PC-3 (cell line): ENCODE measurements around the gene C6orf118. TPM values are rescaled to one million over a fixed set of nuclear protein-coding genes. Genes with fewer than 3 reads are reported as not detected.
A peak's percentile ranks its signal among the peaks of the same experiment; 100 is the strongest.

Experiments
- ATAC-seq: fragments of 200-7000 bp; cut with Tn5 transposase; 2 replicates; pipeline ENCODE4 v1.9.1; 2020; ENCODE audit warnings: mild to moderate bottlenecking, moderate library complexity
- BruUV-seq: library from RNA; stranded (reverse); fragments of 400-500 nt; replicated peaks from 2 replicates; lab custom pipeline; 2021; lab: Mats Ljungman, UMichigan
- CTCF ChIA-PET: fragments of 300-600 bp; sonication (Branson Sonifier 250); formaldehyde crosslinking; loops from one replicate; lab custom pipeline; 2022; ENCODE audit warnings: antibody characterized with exemption; lab: Charles Lee
- POLR2A ChIA-PET: fragments of 300-600 bp; sonication (Branson Sonifier 250); formaldehyde crosslinking; loops from one replicate; lab custom pipeline; 2022; ENCODE audit warnings: antibody characterized with exemption; ENCODE audit not compliant: unreplicated experiment; lab: Charles Lee
- DNase-seq: peaks from one replicate; pipeline ENCODE4 v3.0.0-alpha.2; 2015
- H2AFZ ChIP-seq: fragments of 300-600 bp; sonication (generic); 2 replicates; pipeline ENCODE4 v1.6.0; 2016; ENCODE audit warnings: antibody characterized with exemption, low read length
- H3F3A ChIP-seq: fragments of 300-600 bp; sonication (generic); one replicate; pipeline ENCODE4 v1.6.0; 2017; ENCODE audit warnings: antibody characterized with exemption, low read length, control low read depth, mild to moderate bottlenecking; ENCODE audit not compliant: unreplicated experiment
- H3K27ac ChIP-seq: fragments of 300-600 bp; sonication (generic); 2 replicates; pipeline ENCODE4 v1.5.1; 2016; ENCODE audit warnings: mild to moderate bottlenecking, low read length
- H3K27me3 ChIP-seq: fragments of 300-600 bp; sonication (generic); 2 replicates; pipeline ENCODE4 v1.6.1; 2016; ENCODE audit warnings: low read length, mixed read lengths
- H3K36me3 ChIP-seq: fragments of 300-600 bp; sonication (generic); 2 replicates; pipeline ENCODE4 v1.6.1; 2016; ENCODE audit warnings: low read depth, mixed run types, low read length, mixed read lengths
- H3K4me1 ChIP-seq: fragments of 300-600 bp; sonication (generic); 2 replicates; pipeline ENCODE4 v1.5.1; 2016; ENCODE audit warnings: low read length; ENCODE audit not compliant: insufficient read depth
- H3K4me2 ChIP-seq: fragments of 300-600 bp; sonication (generic); 2 replicates; pipeline ENCODE4 v1.6.0; 2016; ENCODE audit warnings: low read length
- H3K4me3 ChIP-seq: fragments of 300-600 bp; sonication (generic); 2 replicates; pipeline ENCODE4 v1.5.1; 2016; ENCODE audit warnings: mild to moderate bottlenecking, low read length, mixed read lengths
- H3K79me2 ChIP-seq: fragments of 300-600 bp; sonication (generic); 2 replicates; pipeline ENCODE4 v1.6.1; 2017; ENCODE audit warnings: low read length, mixed read lengths
- H3K9ac ChIP-seq: fragments of 300-600 bp; sonication (generic); 2 replicates; pipeline ENCODE4 v1.6.0; 2016; ENCODE audit warnings: mild to moderate bottlenecking, low read length
- H3K9me2 ChIP-seq: fragments of 300-600 bp; sonication (generic); replicated peaks from 2 replicates; pipeline ENCODE4 v1.6.1; 2016; ENCODE audit warnings: mixed run types, low read length, mixed read lengths
- H3K9me3 ChIP-seq: fragments of 300-600 bp; sonication (generic); 2 replicates; pipeline ENCODE4 v1.6.1; 2016; ENCODE audit warnings: low read length, mixed read lengths
- H4K20me1 ChIP-seq: fragments of 300-600 bp; sonication (generic); 2 replicates; pipeline ENCODE4 v1.6.1; 2016; ENCODE audit warnings: low read length, mixed read lengths
- CTCF ChIP-seq: fragments of 300-600 bp; sonication (generic); conservative IDR thresholded peaks from 2 replicates; pipeline ENCODE4 v1.5.1; 2017; ENCODE audit warnings: antibody characterized with exemption, low read depth, mild to moderate bottlenecking, low read length
- EZH2 ChIP-seq: fragments of 300-600 bp; sonication (generic); IDR thresholded peaks from one replicate; pipeline ENCODE4 v1.6.1; 2017; ENCODE audit warnings: antibody characterized with exemption, mild to moderate bottlenecking, low read length; ENCODE audit not compliant: unreplicated experiment
- EZH2phosphoT487 ChIP-seq: fragments of 300-600 bp; sonication (generic); IDR thresholded peaks from 2 replicates; pipeline ENCODE4 v1.6.1; 2018; ENCODE audit warnings: mild to moderate bottlenecking, antibody characterized with exemption, low read length, borderline replicate concordance
- intact Hi-C: fragments of 100-400 bp; cut with micrococcal nuclease; formaldehyde crosslinking; loops from 2 replicates; pipeline ENCODE4 v1.9.0; 2023
- total RNA-seq: library from RNA; depleted of rRNA; stranded (reverse); fragments of >200 nt; gene quantifications from 2 replicates; pipeline ENCODE4 v1.2.3, GENCODE V29; 2014

The C6orf118 gene
- total RNA-seq, 1 experiment from 2014 or later: not detected

GRCh38 chr6:165231177-165231576, 78.2 kb downstream of the C6orf118 start:
- Histone ChIP-seq H4K20me1 (no peaks in the 10 kb centered on the region), H3K4me2 (no peak overlapping the region), H3K36me3 (no peaks in the 10 kb centered on the region), H3K79me2 (no peaks in the 10 kb centered on the region), H2AFZ (0 out of 2 replicates have a peak overlapping the region, but pooled peaks have one; percentile 54), H3F3A (no peaks in the 10 kb centered on the region), H3K9ac (no peak overlapping the region), H3K27ac (no peak overlapping the region), H3K4me3 (no peak overlapping the region), H3K4me1 (peaks cover 10% of the 10 kb centered on the region), H3K27me3 (no peaks in the 10 kb centered on the region), H3K9me3 (no peaks in the 10 kb centered on the region), H3K9me2 (no peaks in the 10 kb centered on the region)
- intact Hi-C loops: loop anchor here (1.0 to 10.0 kb wide), 3 partner anchors 39 to 306 kb away; no protein-coding TSS in a partner anchor
- DNase-seq (no peak), ATAC-seq (no peak)
- POLR2A ChIA-PET: no interaction called here
- BruUV-seq: no TSS peak
- TF ChIP-seq CTCF (no peak), EZH2phosphoT487 (no peak), EZH2 (no peak)
- CTCF ChIA-PET: interaction anchor here (1.0 kb wide), 1 partner anchor 176 kb away, joined by 4 read pairs; no protein-coding TSS in a partner anchor
